ENCODE measurements around the gene RNF180.

The RNF180 gene

GRCh38 chr5:64210866-64211265 is 45.2 kb downstream of the RNF180 start:
- Histone ChIP-seq H3K9me3 (ENCODE audit: insufficient read depth, low read length, severe bottlenecking) (no peaks in the 10 kb centered on the region), H3K27ac (ENCODE audit: low read length) (no peak overlapping the region), H4K20me1 (ENCODE audit: insufficient read depth, low read length) (no peaks in the 10 kb centered on the region), H3K4me3 (ENCODE audit: low read depth in 1 of 2, low read length in 2 of 2) (no peak overlapping the region), H3K4me2 (ENCODE audit: insufficient read depth, low read length) (no peak overlapping the region), H2AFZ (ENCODE audit: low read depth, low read length) (no peak overlapping the region), H3K9ac (ENCODE audit: low read depth, low read length) (no peak overlapping the region), H3K27me3 (ENCODE audit: insufficient read depth, low read length, poor library complexity) (no peaks in the 10 kb centered on the region), H3K36me3 (ENCODE audit: insufficient read depth, low read length) (no peaks in the 10 kb centered on the region), H3K4me1 (ENCODE audit: insufficient read depth, low read length) (no peaks in the 10 kb centered on the region), H3K79me2 (ENCODE audit: insufficient read depth, low read length) (no peaks in the 10 kb centered on the region)
- no peak for DNase-seq
- no peak for ATAC-seq (ENCODE audit: insufficient read depth, low read depth)
- no peak for TF ChIP-seq EZH2 (IDR thresholded peaks at IDR 0.05; ENCODE audit: borderline replicate concordance, low read depth, low read length, severe bottlenecking)
- TF ChIP-seq, protein P1, sequence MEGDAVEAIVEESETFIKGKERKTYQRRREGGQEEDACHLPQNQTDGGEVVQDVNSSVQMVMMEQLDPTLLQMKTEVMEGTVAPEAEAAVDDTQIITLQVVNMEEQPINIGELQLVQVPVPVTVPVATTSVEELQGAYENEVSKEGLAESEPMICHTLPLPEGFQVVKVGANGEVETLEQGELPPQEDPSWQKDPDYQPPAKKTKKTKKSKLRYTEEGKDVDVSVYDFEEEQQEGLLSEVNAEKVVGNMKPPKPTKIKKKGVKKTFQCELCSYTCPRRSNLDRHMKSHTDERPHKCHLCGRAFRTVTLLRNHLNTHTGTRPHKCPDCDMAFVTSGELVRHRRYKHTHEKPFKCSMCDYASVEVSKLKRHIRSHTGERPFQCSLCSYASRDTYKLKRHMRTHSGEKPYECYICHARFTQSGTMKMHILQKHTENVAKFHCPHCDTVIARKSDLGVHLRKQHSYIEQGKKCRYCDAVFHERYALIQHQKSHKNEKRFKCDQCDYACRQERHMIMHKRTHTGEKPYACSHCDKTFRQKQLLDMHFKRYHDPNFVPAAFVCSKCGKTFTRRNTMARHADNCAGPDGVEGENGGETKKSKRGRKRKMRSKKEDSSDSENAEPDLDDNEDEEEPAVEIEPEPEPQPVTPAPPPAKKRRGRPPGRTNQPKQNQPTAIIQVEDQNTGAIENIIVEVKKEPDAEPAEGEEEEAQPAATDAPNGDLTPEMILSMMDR (IDR thresholded peaks at IDR 0.05; ENCODE audit: borderline replicate concordance, extremely low read depth, low read length, poor library complexity, severe bottlenecking) = no peak

GRCh38 chr5:64213011-64213410 is 47.4 kb downstream of the RNF180 start:
- Histone ChIP-seq H3K4me2 (ENCODE audit: insufficient read depth, low read length) (no peak overlapping the region), H3K9ac (ENCODE audit: low read depth, low read length) (no peak overlapping the region), H3K27ac (ENCODE audit: low read length) (no peak overlapping the region), H3K4me1 (ENCODE audit: insufficient read depth, low read length) (no peaks in the 10 kb centered on the region), H4K20me1 (ENCODE audit: insufficient read depth, low read length) (no peaks in the 10 kb centered on the region), H3K4me3 (ENCODE audit: low read depth in 1 of 2, low read length in 2 of 2) (no peak overlapping the region), H2AFZ (ENCODE audit: low read depth, low read length) (no peak overlapping the region), H3K9me3 (ENCODE audit: insufficient read depth, low read length, severe bottlenecking) (no peaks in the 10 kb centered on the region), H3K79me2 (ENCODE audit: insufficient read depth, low read length) (no peaks in the 10 kb centered on the region), H3K36me3 (ENCODE audit: insufficient read depth, low read length) (no peaks in the 10 kb centered on the region), H3K27me3 (ENCODE audit: insufficient read depth, low read length, poor library complexity) (no peaks in the 10 kb centered on the region)
- TF ChIP-seq, protein P1 (IDR thresholded peaks at IDR 0.05; ENCODE audit: borderline replicate concordance, extremely low read depth, low read length, poor library complexity, severe bottlenecking) = no peak
- no peak for TF ChIP-seq EZH2 (IDR thresholded peaks at IDR 0.05; ENCODE audit: borderline replicate concordance, low read depth, low read length, severe bottlenecking)
- no peak for DNase-seq
- no peak for ATAC-seq (ENCODE audit: insufficient read depth, low read depth)

DNA sequence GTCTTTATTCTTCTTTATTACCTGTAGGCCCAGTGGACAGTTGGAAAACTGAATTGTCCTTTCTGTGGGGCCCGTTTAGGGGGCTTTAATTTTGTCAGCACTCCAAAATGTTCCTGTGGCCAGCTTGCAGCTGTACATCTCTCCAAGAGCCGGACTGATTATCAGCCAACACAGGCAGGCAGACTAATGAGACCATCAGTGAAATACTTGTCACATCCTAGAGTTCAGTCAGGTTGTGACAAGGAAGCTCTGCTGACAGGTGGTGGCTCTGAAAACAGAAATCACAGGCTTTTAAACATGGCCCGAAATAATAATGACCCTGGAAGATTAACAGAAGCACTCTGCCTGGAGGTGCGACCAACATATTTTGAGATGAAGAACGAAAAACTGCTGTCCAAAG is 47.9 kb downstream of the RNF180 start:
- no peak overlapping the region for H2AFZ ChIP-seq (ENCODE audit: low read depth, low read length)
- DNase-seq (no peak), ATAC-seq (ENCODE audit: insufficient read depth, low read depth) (no peak)
- no peaks in the 10 kb centered on the region for H3K4me1 ChIP-seq (ENCODE audit: insufficient read depth, low read length)
- H3K27ac ChIP-seq (ENCODE audit: low read length) = no peak overlapping the region
- no peak overlapping the region for H3K9ac ChIP-seq (ENCODE audit: low read depth, low read length)
- H3K36me3 ChIP-seq (ENCODE audit: insufficient read depth, low read length) = no peaks in the 10 kb centered on the region
- H4K20me1 ChIP-seq (ENCODE audit: insufficient read depth, low read length) = no peaks in the 10 kb centered on the region
- no peak overlapping the region for H3K4me3 ChIP-seq (ENCODE audit: low read depth in 1 of 2, low read length in 2 of 2)
- H3K27me3 ChIP-seq (ENCODE audit: insufficient read depth, low read length, poor library complexity) = no peaks in the 10 kb centered on the region
- no peak overlapping the region for H3K4me2 ChIP-seq (ENCODE audit: insufficient read depth, low read length)
- no peaks in the 10 kb centered on the region for H3K79me2 ChIP-seq (ENCODE audit: insufficient read depth, low read length)
- TF ChIP-seq, protein P1 (IDR thresholded peaks at IDR 0.05; ENCODE audit: borderline replicate concordance, extremely low read depth, low read length, poor library complexity, severe bottlenecking) = no peak
- no peak for TF ChIP-seq EZH2 (IDR thresholded peaks at IDR 0.05; ENCODE audit: borderline replicate concordance, low read depth, low read length, severe bottlenecking)
- no peaks in the 10 kb centered on the region for H3K9me3 ChIP-seq (ENCODE audit: insufficient read depth, low read length, severe bottlenecking)

GRCh38 chr5:64214132-64214531 is 48.5 kb downstream of the RNF180 start:
- no peak overlapping the region for H3K27ac ChIP-seq (ENCODE audit: low read length)
- DNase-seq (no peak), ATAC-seq (ENCODE audit: insufficient read depth, low read depth) (no peak)
- H4K20me1 ChIP-seq (ENCODE audit: insufficient read depth, low read length) = no peaks in the 10 kb centered on the region
- H3K79me2 ChIP-seq (ENCODE audit: insufficient read depth, low read length) = no peaks in the 10 kb centered on the region
- H2AFZ ChIP-seq (ENCODE audit: low read depth, low read length) = no peak overlapping the region
- H3K4me3 ChIP-seq (ENCODE audit: low read depth in 1 of 2, low read length in 2 of 2) = no peak overlapping the region
- no peaks in the 10 kb centered on the region for H3K9me3 ChIP-seq (ENCODE audit: insufficient read depth, low read length, severe bottlenecking)
- no peaks in the 10 kb centered on the region for H3K36me3 ChIP-seq (ENCODE audit: insufficient read depth, low read length)
- no peak for TF ChIP-seq EZH2 (IDR thresholded peaks at IDR 0.05; ENCODE audit: borderline replicate concordance, low read depth, low read length, severe bottlenecking)
- H3K9ac ChIP-seq (ENCODE audit: low read depth, low read length) = no peak overlapping the region
- no peaks in the 10 kb centered on the region for H3K4me1 ChIP-seq (ENCODE audit: insufficient read depth, low read length)
- no peak overlapping the region for H3K4me2 ChIP-seq (ENCODE audit: insufficient read depth, low read length)
- H3K27me3 ChIP-seq (ENCODE audit: insufficient read depth, low read length, poor library complexity) = no peaks in the 10 kb centered on the region
